Raji (cell line): ENCODE measurements around the gene PUS7L.

ENCODE experiments used
- POLR2A ChIP-seq: IDR thresholded peaks from 2 replicates; pipeline ENCODE4 v1.6.1; 2011; ENCODE audit warnings: low read depth, low read length, control low read depth; ENCODE audit not compliant: insufficient read depth

PUS7L gene

GRCh38 chr12:43758728-43759563 is at the start of gene PUS7L, which contains the start of gene IRAK4:
PUS7L (minus strand) TSS chr12:43758790; CDS start chr12:43755245, 3,545 bp downstream.
IRAK4 (plus strand) TSS chr12:43758951; CDS start chr12:43768112, 9,161 bp downstream.
- TF ChIP-seq POLR2A: peak; percentile 73

GRCh38 chr12:43807386-43807785 is 48.8 kb upstream of the PUS7L start:
- no peak for TF ChIP-seq POLR2A

- TF ChIP-seq POLR2A: no peak
Measured at GRCh38 chr12:43806737-43807072, 48.1 kb upstream of the PUS7L start.

- TF ChIP-seq POLR2A: peak; percentile 73
Measured at GRCh38 chr12:43805860-43806736, 47.5 kb upstream of the PUS7L start, which contains the start of gene TWF1. TWF1 (minus strand) TSS chr12:43806317; CDS start chr12:43806245, 72 bp downstream.

- no peak for TF ChIP-seq POLR2A
Measured at GRCh38 chr12:43805149-43805859, 46.7 kb upstream of the PUS7L start.

- no peak for TF ChIP-seq POLR2A
Measured at GRCh38 chr12:43797561-43798217, 39.1 kb upstream of the PUS7L start.

- TF ChIP-seq POLR2A: no peak
Measured at GRCh38 chr12:43795716-43796280, 37.2 kb upstream of the PUS7L start.

- no peak for TF ChIP-seq POLR2A
Measured at GRCh38 chr12:43789941-43790340, 31.4 kb upstream of the PUS7L start.

- no peak for TF ChIP-seq POLR2A
Measured at GRCh38 chr12:43786899-43787693, 28.5 kb upstream of the PUS7L start.

- no peak for TF ChIP-seq POLR2A
Measured at GRCh38 chr12:43776498-43776897, 17.9 kb upstream of the PUS7L start.

GRCh38 chr12:43766291-43766690 is 7.7 kb upstream of the PUS7L start:
- no peak for TF ChIP-seq POLR2A

GRCh38 chr12:43764528-43764927 is 5.9 kb upstream of the PUS7L start:
- no peak for TF ChIP-seq POLR2A

- TF ChIP-seq POLR2A: no peak
Measured at GRCh38 chr12:43763769-43764168, 5.2 kb upstream of the PUS7L start.
